GM12873 (cell line): ENCODE data around the gene EIF2B2.

Experiments used
- TF ChIP-seq, protein P1 (sequence below): IDR thresholded peaks from 2 replicates; pipeline ENCODE4 v1.5.1; 2012; ENCODE audit warnings: low read depth, mild to moderate bottlenecking, moderate library complexity, low read length, control low read depth; ENCODE audit not compliant: insufficient read depth; ENCODE audit errors: missing control alignments

EIF2B2 gene

DNA sequence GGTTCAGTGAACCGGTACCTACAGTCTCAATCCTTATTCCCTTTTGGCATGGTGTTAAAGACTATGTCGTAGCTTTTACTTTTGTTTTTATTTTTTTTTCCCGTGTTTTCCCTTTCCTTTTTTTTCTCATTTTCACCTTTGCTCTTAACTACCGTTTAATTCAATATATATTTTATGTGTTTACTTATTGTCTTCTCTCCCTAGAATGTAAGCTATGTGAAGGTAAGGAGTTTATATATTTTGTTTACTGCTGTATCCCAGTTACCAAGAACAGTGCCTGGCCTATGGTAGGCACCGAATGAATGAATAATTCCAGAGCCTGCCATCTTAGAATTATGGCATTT lies 48.8 kb downstream of the EIF2B2 start:
- TF ChIP-seq, protein P1, sequence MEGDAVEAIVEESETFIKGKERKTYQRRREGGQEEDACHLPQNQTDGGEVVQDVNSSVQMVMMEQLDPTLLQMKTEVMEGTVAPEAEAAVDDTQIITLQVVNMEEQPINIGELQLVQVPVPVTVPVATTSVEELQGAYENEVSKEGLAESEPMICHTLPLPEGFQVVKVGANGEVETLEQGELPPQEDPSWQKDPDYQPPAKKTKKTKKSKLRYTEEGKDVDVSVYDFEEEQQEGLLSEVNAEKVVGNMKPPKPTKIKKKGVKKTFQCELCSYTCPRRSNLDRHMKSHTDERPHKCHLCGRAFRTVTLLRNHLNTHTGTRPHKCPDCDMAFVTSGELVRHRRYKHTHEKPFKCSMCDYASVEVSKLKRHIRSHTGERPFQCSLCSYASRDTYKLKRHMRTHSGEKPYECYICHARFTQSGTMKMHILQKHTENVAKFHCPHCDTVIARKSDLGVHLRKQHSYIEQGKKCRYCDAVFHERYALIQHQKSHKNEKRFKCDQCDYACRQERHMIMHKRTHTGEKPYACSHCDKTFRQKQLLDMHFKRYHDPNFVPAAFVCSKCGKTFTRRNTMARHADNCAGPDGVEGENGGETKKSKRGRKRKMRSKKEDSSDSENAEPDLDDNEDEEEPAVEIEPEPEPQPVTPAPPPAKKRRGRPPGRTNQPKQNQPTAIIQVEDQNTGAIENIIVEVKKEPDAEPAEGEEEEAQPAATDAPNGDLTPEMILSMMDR, result no peak

DNA sequence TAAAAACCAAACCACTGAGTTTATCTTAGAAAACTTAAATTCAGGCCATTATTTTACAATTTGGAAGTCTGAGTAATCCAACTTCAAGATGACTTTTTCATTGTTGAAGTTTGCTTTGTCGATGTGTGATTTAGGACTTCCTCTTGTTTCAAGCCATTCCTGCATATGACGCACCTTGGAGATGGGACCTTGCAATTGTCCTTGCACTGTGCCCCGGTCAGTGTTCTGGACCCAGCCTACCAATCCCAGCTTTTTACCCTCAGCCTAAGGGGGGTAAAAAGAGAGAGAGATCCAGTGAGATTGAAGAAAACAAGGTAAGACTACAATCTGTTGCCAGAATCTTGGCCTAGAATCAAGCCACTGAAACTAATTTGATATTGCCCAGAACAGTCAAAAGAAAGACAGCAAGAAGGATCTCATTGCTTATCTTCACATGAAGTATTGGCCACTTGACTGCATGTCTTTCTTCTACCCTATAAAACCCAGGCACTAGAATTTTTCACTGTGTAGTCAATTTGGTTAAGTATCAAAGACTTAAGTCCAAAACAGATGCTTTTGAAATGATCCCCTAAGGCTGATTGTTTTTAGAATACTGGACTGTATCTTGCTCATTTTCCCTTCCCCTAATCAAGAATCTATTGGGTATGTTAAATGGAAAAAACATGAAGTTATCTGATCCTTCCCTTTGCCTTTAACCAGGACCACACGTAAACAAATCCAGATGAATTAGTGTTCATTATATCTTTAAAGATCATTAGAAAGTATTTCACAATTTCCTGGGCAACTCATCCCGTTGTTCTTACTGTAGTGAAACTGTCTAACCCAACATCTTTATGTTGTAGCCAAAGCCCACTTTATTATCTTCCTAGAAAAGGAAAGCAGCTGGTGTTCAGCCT lies 50.9 kb downstream of the EIF2B2 start:
- TF ChIP-seq, protein P1, result no peak

DNA sequence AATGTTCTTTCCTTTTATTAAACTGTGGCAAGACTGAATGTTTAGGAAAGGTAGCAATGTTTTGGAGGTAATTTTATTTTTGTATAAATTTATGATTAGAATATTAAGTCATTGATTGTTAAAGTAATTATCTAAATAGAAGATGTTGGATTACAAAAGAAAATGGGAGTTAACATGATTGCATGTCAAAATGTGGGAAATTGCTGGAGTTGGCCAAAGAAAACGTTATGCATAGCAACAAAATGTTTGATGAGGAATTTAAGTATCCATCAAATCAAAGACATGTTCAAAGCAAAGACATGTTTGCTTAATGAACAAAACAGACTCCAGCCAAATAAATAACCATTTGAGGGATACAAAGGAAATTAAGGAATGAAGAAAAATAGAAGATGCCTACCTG lies 51.7 kb downstream of the EIF2B2 start:
- TF ChIP-seq, protein P1, result no peak

DNA sequence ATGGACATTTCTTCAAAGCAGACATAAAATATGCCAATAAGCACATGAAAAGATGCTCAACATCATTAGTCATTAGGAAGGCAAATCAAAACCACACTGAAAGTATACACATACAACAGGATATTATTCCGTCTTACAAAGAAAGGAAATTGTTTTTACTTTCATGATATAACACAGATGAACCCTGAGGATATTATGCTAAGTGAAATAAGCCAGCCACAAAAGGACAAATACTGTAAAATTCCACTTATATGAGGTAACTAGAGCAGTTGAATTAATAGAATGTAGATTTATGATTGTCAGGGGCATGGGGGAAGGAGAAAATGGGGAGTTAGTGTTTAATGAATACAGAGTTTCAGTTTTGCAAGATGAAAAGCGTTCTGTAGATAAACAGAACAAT lies 56.9 kb downstream of the EIF2B2 start:
- TF ChIP-seq, protein P1, result no peak

DNA sequence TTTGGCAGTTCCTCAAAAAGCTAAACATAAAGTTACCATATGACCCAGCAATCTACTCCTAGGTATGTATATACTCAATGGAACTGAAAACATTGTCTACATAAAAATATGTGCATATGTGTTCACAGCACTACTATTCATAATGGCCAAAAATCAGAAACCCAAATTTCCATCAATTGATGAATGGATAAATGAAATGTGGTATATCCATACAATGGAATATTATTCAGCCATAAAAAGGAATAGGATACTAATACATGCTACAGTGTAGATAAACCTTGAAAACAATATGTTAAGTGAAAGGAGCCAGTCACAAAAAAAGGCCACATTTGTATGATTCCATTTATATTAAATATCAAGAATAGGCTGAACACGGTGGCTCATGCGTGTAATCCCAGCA lies 57.7 kb downstream of the EIF2B2 start:
- TF ChIP-seq, protein P1, result no peak
